Cardiac fibroblast (primary cell): Measurements from ENCODE around the gene ELF4.

Experiments used
- DNase-seq, 2 donors: peaks; one replicate each; pipeline versions ENCODE4 v3.0.0 to v3.0.0-alpha.2; 2010; ENCODE audit warnings: low read depth in 2 of 2
- H3K4me3 ChIP-seq, 2 donors: replicated peaks in 1 of 2; 1 replicate in 1 of 2; 2 replicates in 1 of 2; pipeline ENCODE4 v1.5.1; 2011; ENCODE audit warnings: low read depth in 2 of 2, low read length in 2 of 2, mild to moderate bottlenecking in 2 of 2, moderate library complexity in 1 of 2
- CTCF ChIP-seq: IDR thresholded peaks from one replicate; pipeline ENCODE4 v1.5.1; 2011; ENCODE audit warnings: low read depth, mild to moderate bottlenecking, low read length, inconsistent platforms

Gene ELF4

GRCh38 chrX:130124577-130124976 is 14.3 kb upstream of the ELF4 start:
- no peak for TF ChIP-seq CTCF
- DNase-seq: no peak
- H3K4me3 ChIP-seq: no peak overlapping the region

GRCh38 chrX:130121505-130121800 is 11.2 kb upstream of the ELF4 start:
- no peak for DNase-seq
- TF ChIP-seq CTCF: no peak
- no peak overlapping the region for H3K4me3 ChIP-seq

DNA sequence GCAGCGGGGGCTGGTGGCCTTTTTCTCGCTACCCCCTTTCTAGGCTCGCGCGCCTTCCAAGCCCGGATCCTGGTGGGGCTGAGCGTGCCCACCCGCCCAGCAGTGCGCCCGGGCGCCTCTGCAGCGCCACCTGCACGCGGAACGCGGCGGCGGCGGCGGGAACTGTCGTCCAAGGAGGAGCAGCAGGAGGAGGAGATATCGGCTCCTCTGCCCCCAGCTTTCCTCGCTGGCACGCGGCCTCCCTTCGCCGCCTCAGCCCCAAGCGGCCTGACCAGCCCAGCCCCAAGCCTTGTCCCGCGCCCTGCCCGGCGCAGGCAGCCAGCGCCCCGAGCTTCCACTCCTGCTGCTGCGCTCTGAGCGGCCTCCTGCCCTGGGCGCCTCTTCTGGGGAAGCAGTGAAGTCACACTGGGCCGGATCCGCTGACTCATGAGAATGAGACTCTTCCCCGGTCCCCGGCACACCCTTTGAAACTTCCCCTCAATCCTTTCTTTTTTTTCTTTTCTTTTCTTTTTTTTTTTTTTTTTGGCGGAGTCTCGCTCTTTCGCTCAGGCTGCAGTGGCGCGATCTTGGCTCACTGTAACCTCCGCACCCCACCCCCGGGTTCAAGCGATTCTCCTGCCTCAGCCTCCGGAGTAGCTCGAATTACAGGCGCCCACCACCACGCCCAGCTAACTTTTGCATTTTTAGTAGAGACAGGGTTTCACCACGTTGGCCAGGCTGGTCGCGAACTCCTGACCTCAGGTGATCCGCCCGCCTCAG is 10.6 kb upstream of the ELF4 start:
- H3K4me3 ChIP-seq: peak overlapping the region in 1 of 2 donors; percentile 40
- peak; percentile 84 to 89 for DNase-seq

DNA sequence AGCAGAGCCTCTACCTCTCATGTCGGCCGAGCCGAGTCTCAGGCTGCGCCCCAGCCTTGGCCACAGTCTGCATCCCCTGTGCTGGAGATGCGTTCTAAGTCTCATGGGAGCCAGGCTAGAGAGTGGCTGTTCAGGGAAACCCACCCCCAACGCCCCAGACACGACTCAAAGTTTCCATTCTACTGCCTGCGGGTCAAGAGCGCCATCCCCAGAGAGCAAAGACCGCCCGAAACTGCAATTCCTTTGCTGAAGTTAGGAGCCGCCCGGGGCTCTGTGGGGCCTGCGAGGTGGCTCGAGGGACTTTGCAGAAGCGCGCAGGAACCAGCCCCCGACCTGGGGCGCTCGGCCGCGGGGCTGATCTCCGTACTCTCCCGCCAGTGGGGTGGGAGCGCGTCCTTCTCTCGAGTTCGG is 10.0 kb upstream of the ELF4 start:
- TF ChIP-seq CTCF: no peak
- DNase-seq: peak in 1 of 2 donors; percentile 22
- H3K4me3 ChIP-seq: peak overlapping the region in 1 of 2 donors; percentile 40

More for the DNA sequence above, 10.6 kb upstream of the ELF4 start:
- peak; percentile 28 for TF ChIP-seq CTCF

DNA sequence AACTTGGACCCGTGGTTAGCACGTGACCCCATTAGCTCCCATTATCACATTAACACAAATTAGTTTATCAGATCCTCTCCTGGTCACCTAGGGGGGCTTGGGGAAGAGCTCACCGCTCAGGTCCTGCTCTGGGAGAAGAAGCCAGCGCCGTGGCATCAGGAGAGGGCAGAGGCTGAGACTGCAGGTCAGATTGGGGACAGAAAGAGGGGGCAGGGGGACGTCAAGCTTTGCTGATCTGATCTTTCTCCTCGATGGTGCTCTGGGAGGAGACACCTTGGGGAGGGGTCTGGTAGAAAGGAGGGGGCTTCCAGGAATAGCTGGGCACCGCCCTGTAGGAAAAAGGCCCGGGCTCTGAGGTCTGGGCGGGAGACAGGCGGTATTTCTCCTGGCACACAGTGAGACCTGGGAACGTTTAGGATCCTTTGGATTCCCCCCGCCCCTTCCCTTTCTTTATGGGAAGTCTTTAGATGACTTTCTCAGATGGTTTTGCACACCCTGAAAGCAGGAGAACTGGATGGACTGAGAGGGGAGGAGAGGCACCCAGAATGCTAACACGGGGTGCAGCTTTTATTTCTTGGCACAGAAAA is 9.1 kb upstream of the ELF4 start:
- TF ChIP-seq CTCF: no peak
- no peak overlapping the region for H3K4me3 ChIP-seq
- DNase-seq: no peak

GRCh38 chrX:130118441-130119311 is 8.4 kb upstream of the ELF4 start:
- peak overlapping the region in 1 of 2 donors; percentile 7 for H3K4me3 ChIP-seq
- DNase-seq: peak; percentile 83 to 90
- TF ChIP-seq CTCF: no peak
